HL-60 (cell line): ENCODE data around the gene DNAJC10.
"Not testable (repeated sequence)": the region's sequence is repeated elsewhere in the genome, so short reads cannot be mapped to it uniquely, and the experiment has no call there.

Experiments used
- POLR2AphosphoS5 ChIP-seq: IDR thresholded peaks from 2 replicates; pipeline ENCODE4 v1.6.1; 2012; ENCODE audit warnings: low read depth
- TF ChIP-seq, protein P1 (sequence below): IDR thresholded peaks from one replicate; pipeline ENCODE4 v1.5.1; 2011; ENCODE audit warnings: low read length, control low read depth, inconsistent platforms; ENCODE audit not compliant: insufficient read depth
- TF ChIP-seq, protein P2 (sequence below): IDR thresholded peaks from 2 replicates; pipeline ENCODE4 v1.6.1; 2012; ENCODE audit warnings: low read depth; ENCODE audit not compliant: insufficient replicate concordance

DNA sequence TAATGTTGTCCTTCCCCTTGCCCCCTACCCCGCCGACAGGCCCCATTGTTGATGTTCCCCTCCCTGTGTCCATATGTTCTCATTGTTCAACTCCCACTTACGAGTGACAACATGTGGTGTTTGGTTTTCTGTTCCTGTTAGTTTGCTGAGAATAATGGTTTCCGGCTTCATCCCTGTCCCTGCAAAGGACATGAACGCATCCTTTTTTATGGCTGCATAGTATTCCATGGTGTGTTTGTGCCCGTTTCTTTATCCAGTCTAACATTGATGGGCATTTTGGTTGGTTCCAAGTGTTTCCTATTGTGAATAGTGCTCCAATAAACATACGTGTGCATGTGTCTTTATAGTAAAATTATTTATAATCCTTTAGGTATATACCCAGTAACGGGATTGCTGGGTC, 65.0 kb downstream of the DNAJC10 start:
- not testable (repeated sequence) for TF ChIP-seq POLR2AphosphoS5
- TF ChIP-seq, protein P1, sequence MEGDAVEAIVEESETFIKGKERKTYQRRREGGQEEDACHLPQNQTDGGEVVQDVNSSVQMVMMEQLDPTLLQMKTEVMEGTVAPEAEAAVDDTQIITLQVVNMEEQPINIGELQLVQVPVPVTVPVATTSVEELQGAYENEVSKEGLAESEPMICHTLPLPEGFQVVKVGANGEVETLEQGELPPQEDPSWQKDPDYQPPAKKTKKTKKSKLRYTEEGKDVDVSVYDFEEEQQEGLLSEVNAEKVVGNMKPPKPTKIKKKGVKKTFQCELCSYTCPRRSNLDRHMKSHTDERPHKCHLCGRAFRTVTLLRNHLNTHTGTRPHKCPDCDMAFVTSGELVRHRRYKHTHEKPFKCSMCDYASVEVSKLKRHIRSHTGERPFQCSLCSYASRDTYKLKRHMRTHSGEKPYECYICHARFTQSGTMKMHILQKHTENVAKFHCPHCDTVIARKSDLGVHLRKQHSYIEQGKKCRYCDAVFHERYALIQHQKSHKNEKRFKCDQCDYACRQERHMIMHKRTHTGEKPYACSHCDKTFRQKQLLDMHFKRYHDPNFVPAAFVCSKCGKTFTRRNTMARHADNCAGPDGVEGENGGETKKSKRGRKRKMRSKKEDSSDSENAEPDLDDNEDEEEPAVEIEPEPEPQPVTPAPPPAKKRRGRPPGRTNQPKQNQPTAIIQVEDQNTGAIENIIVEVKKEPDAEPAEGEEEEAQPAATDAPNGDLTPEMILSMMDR, result not testable (repeated sequence)
- TF ChIP-seq, protein P2, sequence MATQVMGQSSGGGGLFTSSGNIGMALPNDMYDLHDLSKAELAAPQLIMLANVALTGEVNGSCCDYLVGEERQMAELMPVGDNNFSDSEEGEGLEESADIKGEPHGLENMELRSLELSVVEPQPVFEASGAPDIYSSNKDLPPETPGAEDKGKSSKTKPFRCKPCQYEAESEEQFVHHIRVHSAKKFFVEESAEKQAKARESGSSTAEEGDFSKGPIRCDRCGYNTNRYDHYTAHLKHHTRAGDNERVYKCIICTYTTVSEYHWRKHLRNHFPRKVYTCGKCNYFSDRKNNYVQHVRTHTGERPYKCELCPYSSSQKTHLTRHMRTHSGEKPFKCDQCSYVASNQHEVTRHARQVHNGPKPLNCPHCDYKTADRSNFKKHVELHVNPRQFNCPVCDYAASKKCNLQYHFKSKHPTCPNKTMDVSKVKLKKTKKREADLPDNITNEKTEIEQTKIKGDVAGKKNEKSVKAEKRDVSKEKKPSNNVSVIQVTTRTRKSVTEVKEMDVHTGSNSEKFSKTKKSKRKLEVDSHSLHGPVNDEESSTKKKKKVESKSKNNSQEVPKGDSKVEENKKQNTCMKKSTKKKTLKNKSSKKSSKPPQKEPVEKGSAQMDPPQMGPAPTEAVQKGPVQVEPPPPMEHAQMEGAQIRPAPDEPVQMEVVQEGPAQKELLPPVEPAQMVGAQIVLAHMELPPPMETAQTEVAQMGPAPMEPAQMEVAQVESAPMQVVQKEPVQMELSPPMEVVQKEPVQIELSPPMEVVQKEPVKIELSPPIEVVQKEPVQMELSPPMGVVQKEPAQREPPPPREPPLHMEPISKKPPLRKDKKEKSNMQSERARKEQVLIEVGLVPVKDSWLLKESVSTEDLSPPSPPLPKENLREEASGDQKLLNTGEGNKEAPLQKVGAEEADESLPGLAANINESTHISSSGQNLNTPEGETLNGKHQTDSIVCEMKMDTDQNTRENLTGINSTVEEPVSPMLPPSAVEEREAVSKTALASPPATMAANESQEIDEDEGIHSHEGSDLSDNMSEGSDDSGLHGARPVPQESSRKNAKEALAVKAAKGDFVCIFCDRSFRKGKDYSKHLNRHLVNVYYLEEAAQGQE, result not testable (repeated sequence)
